Activated CD4-positive, alpha-beta T cell treated with anti-CD3 and anti-CD28 coated beads, Interleukin-2, amount 50 U/mL, for 48 hours (primary cell): ENCODE results near the gene ZMIZ2.
A peak's percentile ranks its signal among the peaks of the same experiment; 100 is the strongest.
"Not testable (repeated sequence)": the region's sequence is repeated elsewhere in the genome, so short reads cannot be mapped to it uniquely, and the experiment has no call there.

Experiments
- DNase-seq, 2 experiments: peaks; one replicate each; pipeline ENCODE4 v3.0.0-alpha.2; 2020

The ZMIZ2 gene

DNA sequence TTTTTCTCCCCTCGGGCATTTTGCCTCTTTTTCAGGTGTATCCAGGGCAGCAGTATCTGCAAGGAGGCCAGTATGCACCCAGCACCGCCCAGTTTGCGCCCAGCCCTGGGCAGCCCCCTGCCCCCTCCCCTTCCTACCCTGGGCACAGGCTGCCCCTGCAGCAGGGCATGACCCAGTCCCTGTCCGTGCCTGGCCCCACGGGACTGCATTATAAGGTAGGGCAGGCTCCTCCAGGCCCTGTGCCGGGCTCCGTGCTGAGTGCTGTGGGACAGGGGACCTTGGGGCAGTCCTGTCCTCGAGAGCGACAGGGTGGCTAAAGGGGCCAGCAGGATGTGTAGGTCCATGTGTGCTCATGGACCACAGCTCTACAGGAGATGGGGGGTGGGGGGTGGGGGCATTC is 10.6 kb downstream of the ZMIZ2 start:
- DNase-seq: no peak

- DNase-seq: no peak
These were observed 11.5 kb downstream of the ZMIZ2 start for GRCh38 chr7:44760034-44760580.

DNA sequence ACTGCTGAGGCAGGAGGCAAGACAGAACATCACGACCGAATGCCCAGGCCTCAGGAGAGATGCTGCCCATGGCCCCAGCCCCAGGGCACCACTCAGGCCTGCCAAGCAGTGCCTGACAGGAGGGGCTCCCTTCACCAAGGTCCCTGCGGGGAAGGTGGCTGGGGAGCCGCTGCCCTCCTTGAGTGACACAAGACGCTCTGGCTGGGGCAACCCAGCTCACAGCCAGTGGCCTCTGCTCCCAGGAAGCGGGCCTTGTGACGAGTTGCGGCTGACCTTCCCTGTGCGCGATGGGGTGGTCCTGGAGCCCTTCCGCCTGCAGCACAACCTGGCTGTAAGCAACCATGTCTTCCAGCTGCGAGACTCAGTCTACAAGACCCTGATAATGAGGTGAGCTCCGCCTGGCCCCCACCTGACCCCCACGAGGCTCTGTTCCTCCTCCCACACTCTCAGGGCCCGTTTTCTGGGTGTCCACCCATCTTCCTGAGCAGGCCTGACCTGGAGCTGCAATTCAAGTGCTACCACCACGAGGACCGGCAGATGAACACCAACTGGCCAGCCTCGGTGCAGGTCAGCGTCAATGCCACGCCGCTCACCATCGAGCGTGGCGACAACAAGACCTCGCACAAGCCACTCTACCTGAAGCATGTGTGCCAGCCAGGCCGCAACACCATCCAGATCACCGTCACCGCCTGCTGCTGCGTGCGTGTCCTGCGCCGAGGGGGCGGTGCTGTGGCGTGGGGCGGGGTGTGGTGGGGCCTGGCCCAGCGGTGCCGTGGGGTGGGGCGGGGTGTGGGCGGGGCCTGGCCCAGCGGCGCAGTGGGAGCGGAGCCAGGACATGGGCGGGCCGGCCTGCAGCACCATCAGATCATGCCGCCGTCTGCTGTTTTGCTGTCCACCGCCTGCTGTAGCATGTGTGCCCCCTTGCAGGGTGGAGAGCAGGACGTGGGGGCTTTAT is 12.8 kb downstream of the ZMIZ2 start:
- DNase-seq: no peak

DNA sequence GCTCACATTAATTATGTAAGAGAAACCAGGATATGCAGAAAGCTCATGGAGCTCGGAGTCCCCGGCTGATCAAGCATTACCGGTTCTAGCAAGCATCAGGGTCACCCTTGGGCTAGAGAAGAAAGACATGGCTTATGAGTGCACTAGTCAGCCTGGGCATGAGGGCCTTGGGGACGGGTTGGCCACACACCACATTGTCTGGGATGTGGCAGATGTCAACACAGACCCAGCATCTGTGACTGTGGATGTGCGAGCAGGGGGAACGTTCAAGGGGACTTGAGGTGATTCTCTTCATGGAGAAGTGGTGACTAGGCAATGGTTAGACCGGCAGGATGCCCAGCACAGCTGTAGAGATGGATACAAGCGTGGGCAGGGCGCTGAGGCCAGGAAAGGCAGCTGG is 13.7 kb downstream of the ZMIZ2 start:
- DNase-seq: no peak

DNA sequence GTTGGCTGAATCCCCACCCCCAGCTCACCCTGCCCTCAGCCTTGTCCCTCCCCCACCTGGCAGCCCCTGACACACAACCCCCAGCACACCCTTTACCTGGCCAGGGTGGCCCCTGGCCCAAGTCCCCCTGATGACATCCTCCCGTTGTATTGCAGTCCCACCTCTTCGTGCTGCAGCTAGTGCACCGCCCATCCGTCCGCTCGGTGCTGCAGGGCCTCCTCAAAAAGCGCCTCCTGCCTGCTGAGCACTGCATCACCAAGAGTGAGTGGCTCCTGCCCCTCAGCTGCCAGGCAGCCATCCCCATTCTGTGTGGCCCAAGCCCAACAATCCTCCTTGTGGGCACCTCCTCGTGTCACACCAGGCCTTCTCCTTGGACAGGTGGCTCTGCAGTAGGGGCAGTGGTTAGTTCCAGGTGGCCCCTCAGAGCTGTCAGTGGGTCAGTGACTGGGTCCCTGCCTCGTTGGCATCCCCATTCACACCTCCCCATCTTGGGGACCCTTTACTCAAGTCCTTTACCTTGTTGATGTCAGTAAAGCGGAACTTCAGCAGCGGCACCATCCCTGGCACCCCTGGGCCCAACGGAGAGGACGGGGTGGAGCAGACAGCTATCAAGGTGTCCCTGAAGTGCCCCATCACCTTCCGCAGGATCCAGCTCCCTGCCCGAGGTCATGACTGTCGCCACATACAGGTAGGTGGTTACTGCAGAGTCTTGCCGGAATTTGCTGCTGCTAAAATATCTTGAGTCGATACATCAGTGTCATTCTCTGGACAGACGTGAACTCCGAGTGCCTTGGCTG is 14.3 kb downstream of the ZMIZ2 start:
- DNase-seq: no peak

GRCh38 chr7:44764081-44764480 is 15.4 kb downstream of the ZMIZ2 start:
- DNase-seq: no peak

DNA sequence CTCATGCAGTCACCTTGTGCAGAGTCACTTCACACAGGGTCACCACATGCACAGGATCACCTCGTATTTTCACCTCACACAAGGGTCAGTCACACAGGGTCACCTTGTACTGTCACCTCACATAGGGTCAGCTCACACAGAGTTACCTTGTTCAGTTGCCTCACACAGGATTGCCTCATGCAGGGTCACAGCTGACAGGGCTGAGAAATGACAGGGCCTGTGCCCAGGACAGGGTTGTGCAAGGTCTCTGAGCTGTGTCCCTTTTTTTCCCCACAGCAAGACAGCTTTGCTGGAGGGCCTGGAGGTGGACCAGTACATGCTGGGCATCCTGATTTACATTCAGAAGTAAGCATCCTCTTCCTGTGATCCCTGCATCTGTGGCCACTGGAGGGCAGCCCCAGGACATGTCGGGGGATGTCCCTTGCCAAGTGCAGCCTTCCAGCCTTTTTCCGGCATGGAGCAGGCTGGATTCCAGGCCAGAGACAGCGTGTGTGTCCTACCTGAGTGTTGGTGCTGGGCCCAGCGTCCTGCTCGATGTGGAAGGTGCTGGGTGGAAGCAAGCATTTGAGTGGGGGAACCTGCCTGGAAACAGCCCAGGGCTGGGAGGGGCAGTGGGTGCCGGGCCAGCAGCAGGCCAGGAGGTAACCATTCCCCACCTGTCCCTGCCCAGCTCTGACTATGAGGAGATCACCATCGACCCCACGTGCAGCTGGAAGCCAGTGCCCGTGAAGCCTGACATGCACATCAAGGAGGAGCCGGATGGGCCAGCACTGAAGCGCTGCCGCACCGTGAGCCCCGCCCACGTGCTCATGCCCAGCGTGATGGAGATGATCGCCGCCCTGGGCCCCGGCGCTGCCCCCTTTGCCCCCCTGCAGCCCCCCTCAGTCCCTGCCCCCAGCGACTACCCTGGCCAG is 16.3 kb downstream of the ZMIZ2 start:
- no peak for DNase-seq

- no peak for DNase-seq
These were observed 17.1 kb downstream of the ZMIZ2 start for GRCh38 chr7:44765579-44766415.

DNA sequence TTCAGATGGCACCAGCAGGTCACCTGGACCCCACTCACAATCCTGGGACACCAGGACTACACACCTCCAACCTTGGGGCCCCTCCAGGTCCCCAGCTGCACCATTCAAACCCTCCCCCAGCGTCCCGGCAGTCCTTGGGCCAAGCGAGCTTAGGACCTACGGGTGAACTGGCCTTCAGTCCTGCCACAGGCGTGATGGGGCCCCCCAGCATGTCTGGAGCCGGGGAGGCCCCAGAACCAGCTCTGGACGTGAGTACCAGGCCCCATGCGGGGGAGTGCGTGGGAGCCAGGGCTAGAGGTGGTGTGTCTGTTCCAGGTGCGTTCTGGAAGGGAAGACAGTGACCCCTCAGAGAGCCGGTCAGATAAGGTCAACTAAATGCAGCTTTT is 17.8 kb downstream of the ZMIZ2 start:
- no peak for DNase-seq

DNA sequence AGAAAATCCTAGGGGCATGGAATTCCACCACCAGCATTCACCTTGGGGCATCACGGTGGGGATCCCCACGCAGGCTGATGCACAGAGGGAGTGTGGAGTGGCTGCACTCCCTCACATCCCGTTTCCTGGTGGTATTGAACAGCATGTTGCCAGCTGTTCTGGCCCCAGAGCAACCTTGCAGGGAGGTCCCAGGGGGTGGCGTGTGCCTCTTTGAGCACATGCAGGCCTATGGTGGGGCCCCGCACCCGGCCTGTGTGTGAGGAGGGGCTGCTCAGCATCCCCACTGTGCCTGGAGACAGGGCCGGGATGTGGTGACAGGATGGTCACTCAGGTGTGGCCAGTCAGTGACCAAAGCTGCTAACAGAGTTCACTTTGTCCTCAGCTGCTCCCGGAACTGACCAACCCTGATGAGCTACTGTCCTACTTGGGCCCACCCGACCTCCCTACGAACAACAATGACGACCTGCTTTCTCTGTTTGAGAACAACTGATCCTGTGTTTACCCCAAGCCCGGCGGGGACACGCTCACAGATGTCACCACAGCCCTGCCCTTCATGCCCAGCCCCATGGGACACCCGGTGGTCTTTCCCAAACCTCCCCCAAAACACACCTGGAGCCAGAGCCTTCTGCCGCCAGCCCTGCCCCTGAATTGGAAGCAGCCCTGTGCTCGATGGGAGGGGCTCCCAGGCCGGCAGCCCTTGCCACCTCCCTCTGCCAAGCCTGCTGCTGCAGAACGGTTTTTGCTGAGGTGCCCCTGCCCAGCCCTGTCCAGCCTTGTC is 18.7 kb downstream of the ZMIZ2 start:
- DNase-seq: no peak

GRCh38 chr7:44767912-44768627 is 19.4 kb downstream of the ZMIZ2 start:
- peak in 1 of 2 experiments; percentile 13 for DNase-seq

DNA sequence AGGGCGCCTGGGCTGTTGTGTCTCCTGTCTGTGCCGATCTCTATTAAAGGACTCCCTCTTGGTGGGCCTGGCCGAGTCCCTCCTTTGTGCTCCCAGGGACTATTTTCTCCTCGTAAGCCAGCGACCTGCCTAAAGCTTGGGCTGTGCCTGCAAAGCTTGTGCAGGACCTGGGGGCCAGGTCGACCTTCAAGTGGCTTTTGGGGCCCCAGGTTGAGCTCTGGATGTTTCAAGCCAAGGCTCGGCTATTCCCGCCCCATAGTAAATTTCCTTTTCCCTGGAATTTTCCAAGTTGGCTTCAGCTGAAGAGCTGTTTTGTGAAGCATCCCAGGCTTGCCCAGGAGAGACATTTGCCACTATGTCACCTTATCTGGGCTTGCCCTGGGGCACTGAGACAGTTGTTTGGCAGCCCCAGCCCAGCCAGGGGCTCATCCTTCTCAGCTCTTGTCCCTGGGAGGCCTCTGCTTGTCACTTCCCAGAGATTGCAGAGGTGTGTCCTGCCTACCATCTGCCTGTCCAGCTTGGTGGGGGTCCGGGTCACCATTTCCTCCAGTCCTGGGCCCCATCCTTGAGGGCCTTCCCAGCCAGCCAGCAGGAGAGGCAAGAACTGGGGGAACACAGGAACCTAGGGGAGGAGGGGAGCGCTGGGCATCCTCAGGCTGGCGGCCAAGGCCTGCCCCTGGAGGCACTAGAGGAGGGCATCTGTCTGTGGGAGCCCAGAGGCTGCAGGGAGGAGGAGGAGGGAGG is 20.2 kb downstream of the ZMIZ2 start:
- DNase-seq: no peak

- DNase-seq: no peak
These were observed 20.7 kb downstream of the ZMIZ2 start for GRCh38 chr7:44769376-44769775.

GRCh38 chr7:44769776-44770294 is 21.2 kb downstream of the ZMIZ2 start:
- DNase-seq: peak in 1 of 2 experiments; percentile 29

DNA sequence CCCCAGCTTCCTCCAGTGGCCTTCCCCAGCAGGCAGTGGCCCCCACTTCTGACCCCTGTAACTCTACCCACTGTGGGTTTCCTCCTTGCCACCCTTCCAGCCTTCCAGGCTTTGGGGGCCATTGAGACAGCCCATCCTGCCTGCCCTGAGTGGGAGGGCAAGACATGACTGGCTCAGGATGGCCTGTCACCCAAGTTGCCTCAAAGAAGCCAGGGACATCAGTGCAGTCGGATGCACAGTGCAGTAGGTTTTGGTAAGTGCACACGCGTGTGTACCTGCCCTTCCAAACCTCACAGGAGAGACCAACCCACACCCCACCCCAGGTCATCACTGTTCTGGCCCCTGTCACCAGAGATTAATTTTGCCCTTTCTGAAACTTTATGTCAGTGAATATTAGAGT is 22.7 kb downstream of the ZMIZ2 start:
- no peak for DNase-seq

- DNase-seq: no peak
These were observed 23.8 kb downstream of the ZMIZ2 start for GRCh38 chr7:44772440-44772839.

- no peak for DNase-seq
These were observed 24.2 kb downstream of the ZMIZ2 start for GRCh38 chr7:44772867-44773266.

DNA sequence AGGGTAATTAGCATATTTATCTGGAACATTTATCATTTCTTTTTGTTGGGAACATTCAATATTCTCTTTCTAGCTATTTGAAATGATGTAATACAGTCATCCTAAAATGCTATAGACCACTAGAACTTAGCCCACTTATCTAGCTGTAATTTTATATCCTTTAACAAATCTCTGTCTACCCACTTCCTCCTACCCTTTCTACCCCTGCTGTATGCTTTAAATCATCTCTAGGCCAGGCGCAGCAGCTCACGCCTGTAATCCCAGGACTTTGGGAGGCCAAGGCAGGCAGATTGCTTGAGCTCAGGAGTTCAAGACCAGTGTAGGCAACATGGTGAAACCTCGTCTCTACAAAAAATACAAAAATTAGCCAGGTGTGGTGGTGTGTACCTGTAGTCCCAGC is 25.8 kb downstream of the ZMIZ2 start:
- not testable (repeated sequence) for DNase-seq
